Measurements from ENCODE around the gene MUC5B.
"Not testable (repeated sequence)": the region's sequence is repeated elsewhere in the genome, so short reads cannot be mapped to it uniquely, and the experiment has no call there.

Gene MUC5B

DNA sequence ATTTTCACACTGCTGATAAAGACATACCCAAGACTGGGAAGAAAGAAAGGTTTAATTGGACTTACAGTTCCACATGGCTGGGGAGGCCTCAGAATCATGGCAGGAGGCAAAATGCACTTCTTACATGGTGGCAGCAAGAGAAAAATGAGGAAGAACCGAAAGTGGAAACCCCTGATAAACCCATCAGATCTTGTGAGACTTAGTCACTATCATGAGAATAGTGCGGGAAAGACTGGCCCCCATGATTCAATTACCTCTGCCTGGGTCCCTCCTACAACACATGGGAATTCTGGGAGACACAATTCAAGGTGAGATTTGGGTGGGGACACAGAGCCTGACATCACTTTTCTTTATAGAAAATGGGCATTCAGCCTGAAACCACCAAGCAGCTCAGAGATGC, 44.1 kb downstream of the MUC5B start:
- DNase-seq (ENCODE audit: low read depth) = not testable (repeated sequence)

DNA sequence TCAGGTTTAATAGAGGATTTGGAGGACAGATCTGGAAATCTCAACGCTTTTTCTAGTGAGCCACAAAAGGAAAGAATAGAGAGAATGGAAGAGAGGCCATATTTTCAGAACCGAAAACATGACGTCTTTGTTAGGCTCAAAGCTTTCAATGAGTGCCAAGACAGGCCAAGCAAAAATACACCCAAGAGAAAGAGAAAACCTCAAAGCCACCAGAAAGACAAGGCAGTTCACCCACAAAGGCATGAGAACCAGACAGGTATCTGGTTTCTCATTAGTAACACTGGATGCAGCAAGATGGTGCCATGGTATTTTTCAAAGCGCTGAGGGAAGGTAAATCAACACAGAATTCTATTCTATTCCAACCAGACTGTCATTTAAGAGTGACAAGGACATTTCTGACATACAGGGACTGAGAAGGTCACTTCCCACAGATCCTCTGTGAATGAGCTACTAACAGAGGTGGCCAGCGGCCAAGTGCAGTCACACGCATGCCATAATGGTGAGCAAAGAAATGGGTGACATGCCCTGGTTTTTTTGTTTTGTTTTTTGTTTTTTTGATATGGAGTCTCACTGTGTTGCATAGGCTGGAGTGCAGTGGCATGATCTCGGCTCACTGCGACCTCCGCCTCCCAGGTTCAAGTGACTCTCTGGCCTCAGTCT, 44.7 kb downstream of the MUC5B start:
- no peak for DNase-seq (ENCODE audit: low read depth)

DNA sequence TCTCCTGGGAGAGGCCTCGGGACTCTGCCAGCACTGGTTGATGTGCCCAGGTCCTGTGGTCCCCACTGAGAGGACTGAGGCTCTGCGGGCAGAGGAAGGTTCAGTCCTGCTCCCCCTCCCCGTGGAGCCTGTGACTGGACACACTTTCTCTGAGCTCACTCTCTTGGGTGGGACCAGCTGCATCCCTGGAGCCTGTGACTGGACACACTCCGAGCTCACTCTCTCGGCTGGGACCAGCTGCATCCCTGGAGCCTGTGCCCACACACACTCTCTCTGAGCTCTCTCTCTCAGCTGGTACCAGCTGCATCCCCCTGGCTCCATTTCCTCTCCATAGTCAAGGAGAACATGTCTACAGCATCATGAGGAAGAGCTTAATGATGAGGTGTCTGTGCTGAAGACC, 47.1 kb downstream of the MUC5B start:
- no peak for DNase-seq (ENCODE audit: low read depth)

DNA sequence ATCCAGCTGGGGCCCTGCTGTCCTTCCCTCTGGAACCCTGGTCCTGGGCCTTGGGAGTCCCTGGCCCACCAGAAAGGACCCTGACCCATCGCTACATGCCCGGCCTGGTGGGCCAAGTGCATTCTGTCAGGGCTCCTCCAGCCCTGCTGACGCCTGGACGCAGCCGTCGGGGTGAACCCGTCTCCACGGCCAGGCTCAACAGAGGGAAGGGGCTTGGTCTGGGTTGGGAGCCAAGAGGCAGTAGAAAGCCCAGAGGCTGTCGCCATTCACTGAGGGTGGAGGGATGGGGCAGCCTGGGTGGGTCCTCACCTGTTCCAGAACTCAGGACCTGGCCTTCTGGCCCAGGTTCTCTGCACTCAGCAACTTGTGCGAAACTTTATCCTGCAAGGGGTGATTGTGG, 47.6 kb downstream of the MUC5B start:
- no peak for DNase-seq (ENCODE audit: low read depth)

DNA sequence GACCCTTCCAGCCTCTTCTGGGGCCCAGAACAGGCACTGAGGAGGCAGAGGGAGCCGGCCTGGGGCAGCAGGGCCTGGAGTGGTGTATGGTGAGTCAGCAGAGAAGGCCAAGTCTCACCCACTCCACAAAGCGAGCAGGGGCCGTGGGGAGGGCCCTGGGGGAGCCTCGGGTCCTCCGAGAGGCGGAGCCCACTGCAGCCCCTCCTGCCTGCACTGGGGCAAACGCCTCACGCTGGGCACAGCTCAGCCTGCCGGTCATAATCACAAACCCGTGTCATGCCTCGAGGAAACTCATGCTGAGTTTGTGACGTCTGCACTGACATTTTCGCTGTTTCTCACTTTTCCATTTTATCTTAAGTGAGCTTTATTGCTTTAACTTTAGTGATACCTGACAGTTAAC, 48.1 kb downstream of the MUC5B start:
- no peak for DNase-seq (ENCODE audit: low read depth)

DNA sequence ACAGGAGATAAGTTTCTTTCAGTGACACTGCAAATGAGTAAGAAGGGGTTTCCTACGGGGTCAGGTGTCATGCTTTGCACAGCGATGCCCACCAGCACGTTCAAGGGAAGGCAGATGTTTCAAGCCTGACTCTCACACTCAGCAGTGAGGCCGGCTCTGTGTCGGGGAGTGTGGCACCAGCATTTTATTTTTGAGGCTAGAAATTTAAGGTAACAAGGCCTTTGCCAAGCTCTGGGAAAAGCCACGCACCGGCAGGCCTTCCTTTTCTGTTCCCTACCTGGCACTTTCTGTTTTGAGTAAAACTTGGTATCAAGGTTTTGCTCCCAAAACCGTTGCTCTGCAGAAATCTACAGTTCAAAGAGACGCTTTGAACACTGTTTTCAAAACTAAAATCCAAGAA, 48.5 kb downstream of the MUC5B start:
- no peak for DNase-seq (ENCODE audit: low read depth)

DNA sequence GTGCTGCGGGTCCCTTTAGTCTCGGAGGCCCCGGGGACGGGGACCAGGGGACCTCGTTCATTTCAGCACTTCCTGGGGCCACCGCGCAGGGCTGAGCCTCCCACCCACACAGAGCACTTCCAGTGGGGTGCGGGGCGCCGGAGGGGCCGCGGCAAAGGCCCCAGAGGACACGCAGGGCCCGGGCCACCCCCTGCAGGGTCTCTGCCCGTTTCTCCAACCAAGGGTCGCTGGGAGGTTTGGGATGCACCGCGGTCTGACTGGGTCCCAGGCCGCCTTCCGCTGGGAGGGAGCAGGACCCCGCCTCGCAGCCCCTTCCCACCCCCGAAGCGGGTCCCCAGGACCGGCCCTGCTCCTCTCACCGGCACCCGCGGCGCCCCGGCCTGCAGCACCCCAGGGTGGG, 49.1 kb downstream of the MUC5B start:
- DNase-seq (ENCODE audit: low read depth) = no peak

DNA sequence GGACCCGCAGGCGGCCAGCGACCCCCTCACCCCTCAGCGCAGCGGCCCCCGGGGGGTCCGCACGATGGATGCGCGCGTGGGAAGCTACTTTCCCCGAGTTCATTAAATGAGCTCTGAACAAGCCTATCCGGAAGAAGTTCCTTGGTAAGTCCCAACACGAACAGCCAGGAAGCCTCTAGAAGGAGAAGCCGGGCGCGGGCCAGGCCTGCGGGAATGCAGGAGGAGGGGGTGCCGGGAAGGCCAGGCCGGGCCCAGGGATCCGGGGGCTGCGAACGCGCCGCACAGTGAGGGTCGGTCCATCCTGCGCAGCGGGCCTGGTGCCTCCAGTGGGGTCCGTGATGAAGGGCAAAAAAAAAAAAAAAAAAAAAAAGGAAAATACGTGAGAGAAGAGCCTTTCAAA, 49.7 kb downstream of the MUC5B start:
- DNase-seq (ENCODE audit: low read depth) = no peak

DNA sequence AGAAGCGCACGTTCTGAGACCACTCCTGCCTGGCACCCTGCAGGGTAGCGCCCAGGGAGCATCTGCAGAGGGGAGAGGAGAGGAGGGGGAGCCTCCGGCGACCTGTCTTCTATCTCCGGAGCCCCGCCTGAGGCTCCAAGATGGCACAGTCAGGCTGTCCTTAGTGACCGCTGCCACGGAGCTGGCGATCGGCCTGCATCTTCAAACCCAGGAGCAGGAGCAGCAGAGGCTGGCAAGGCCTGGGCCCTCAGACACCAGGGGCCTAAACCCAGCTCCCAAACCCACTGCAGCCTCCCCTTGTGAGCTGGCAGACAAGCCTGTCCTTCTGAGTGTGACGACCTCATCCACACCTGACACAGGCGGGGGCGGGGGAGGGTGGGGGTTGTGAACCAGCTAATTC, 51.6 kb downstream of the MUC5B start:
- DNase-seq (ENCODE audit: low read depth) = no peak

DNA sequence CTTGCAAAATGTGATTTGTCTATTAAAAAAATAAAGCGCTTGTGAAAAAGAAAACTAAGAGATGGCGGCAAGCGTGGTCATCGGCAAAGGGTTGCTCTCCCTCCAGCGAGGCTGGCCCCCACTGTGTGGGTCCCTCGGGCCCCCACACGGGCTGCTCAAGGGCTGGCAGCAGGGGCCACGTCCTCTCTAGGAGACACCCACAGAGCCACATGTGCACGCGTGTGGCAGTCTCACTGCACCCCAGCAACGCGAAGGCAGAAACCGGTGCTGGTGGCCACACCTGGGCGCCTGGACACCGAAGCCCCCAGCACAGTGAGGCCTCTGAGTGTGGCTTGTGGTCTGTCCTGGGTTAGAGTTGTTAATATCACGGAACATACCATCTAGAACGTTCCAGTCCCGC, 52.2 kb downstream of the MUC5B start:
- DNase-seq (ENCODE audit: low read depth) = no peak

DNA sequence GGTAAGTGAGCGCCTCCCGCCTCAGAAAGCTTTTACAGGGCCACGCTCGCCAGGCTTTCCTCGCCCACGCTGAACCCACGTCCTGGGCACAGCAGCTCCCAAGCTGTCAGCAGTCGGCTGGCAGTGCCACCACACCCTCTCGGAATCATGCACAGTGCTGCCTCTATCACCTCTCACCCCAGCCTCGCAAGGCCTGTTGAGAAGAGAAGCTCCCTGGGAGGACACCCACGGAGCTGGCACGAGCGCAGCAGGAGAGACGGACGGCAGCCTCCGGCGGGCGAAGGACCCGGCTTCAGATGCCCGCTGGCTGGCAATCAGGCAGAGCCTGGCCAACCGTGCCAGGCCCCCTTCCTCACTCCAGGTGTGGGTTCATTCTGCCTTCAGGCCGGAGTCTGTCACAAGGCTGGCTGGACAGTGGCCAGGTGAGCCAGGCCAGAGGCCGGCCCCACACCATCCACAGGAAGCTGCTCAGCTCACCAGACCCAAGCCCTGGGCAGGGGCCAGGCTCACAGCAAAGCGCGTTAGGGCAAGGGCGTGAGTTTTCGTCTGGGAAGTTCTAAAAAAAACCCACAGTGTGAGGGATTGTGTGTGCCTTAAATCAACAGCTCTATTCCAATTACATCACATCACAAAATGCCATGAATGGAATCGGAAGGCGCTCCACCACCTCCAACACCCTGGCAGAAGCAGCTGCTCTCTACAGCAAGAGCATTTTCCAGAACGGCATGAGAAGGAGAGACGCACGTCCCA, 53.4 kb downstream of the MUC5B start:
- DNase-seq (ENCODE audit: low read depth) = no peak

DNA sequence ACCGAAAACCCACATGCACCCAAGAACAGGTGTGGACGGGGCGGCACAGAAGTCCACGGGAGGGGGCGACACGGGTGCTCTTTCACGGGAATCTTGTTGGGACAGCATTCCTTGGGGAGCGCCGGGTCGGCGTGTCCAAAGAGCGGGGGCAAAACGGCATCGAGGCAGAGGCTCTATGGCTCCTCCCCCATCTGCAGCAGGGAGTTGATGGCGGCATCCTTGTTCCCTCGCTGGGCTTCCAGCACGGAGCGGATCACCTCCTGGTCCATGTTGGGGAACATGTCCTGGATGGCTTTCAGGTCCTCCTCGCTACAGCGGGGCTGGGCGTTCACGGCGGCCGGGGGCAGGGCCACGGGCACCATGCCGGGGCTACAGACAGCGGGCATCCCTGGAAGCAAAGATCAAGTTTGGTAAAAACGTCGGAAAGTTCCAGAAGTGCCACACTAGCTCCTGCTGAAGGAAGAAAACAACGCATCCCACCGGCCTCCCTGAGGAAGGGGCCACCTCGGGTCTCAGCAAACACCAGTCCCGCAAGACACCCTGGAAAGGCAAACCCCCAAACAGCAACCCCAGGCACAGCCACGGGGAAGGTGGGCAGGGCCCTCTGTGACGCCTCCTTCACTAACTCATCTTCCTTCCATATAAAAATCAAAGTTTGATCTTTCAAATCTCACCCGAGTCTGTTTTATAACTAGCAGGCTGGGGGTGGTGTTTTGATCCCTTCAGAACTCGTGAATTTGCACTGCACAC, 54.2 kb downstream of the MUC5B start:
- DNase-seq (ENCODE audit: low read depth) = no peak

DNA sequence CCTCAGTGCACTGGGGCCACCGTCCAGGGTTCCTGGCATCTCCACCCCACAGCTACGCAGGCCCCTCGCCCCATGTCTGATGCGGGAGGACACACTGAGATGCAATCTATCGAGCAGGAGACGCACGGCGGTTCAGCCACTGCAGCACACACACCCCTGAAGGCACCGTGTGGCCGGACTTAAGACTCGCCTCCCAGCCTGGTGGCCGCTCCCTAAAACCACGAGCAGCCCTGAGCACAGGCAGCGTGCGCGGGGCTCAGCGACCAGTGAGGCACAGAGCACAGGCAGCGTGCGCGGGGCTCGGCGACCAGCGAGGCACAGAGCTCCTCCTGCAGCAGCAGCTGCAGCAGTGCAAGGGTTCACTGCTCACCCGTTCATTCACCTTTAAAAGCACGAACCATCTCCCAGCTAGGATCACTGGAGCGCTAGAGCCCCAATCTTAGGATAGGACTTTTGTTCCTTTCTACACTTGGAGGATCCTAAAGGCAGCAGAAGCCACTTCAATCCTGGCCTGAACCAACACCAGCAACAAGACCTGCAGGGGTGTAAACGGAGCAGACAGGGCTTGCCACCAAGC, 55.2 kb downstream of the MUC5B start:
- no peak for DNase-seq (ENCODE audit: low read depth)

DNA sequence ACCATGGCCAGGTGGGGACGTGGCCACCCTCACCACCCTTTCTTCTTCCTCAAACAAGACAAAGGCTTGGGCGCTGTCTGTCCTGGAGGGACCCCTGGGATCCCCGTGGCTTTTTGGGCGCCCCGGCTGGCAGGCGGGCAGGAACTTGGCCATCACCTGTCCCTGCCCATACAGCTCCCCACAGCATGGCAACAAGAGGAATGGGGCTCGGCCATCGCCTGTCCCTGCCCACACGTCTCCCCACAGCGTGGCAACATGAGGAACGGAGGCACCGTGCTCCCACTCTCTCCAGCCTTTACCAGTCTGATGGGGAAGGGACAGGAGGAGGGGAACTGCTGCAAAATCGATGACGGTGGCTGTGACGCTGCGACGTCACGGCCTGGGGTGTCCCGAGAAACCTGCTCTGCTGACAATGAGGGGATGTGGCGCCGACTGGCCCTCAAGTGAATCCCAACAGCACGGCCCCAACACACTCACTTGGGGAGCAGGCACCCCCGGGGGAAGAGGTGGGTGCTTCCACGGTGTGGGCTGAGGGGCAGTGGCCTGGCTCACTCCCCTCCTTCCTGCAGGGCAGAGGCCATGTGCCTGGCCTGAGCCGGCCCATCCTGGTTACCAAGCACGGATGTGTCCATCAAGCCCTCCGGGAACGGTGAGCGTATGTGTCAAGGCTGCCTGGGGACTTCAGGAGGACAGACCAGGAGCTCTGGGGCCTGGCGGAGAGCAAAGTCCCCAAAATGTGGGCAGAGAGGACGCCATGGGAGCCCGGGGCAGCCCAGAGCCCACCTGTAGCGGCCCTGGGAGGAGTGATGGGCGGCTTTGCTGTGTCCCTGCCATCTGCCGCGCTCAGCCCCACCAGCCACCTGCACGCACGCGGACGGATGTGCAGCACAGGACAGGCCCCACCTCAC, 56.2 kb downstream of the MUC5B start:
- DNase-seq (ENCODE audit: low read depth) = no peak

DNA sequence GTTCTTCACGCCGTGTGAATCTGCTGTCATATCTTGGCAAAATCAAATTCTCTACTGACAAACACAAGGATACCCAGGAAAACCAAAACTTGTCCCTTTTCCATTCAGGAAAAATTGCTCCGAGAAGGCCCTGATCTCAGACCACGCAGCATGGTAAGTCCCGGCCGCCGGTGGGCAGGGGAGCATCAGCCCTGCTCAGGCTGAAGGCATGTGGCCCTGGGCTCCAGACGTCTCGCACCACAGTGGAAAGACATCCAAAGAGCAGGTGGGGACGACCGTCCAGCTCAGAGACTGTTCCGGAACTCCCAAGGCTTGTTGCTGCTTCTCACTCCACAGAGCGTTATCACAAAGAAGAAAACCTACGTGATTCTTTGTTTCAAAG, 56.8 kb downstream of the MUC5B start:
- DNase-seq (ENCODE audit: low read depth) = no peak

DNA sequence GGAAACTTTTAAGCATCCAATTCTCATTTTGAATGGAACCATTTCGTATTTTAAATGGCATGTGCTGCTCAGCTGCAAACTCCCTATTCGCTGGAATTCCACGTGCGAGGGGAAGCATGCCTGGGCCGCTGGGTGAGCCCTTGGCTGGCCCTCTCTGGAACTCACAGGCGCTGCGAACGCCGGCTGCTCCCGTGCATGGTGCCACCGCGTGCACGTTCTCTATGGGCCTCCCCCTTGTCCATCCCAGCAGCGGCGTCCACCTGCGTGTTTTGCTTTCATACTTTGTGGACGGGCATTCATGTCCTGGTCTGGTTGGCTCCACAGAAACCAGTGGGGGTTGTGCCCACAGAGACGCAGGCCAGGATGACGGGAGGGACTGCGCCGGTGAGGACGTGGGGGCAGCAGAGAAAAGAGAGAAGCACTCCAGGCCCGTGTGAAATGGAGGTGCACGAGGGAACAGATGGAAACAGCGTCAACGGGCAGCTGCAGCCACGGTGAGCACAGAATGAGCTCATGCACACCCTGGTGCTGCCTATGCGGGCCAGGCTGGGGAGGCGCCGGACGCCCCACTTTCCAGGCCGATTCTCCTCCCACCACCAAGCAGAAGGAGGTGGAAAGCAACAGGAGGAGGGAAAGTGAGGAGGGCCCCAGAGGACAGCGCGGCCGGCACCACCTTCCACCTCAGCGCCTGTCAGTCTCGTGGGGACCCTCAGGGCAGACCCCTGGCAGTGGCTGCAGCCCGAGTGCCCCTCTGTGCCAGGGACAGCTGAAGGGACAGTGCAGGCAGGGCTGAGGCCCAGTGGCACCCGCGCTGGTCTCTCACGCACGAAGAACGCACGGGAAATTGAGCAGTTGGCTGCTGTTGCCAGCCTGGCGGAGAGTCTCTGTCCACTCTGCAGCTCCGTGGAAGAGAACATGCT, 57.5 kb downstream of the MUC5B start:
- DNase-seq (ENCODE audit: low read depth) = no peak

DNA sequence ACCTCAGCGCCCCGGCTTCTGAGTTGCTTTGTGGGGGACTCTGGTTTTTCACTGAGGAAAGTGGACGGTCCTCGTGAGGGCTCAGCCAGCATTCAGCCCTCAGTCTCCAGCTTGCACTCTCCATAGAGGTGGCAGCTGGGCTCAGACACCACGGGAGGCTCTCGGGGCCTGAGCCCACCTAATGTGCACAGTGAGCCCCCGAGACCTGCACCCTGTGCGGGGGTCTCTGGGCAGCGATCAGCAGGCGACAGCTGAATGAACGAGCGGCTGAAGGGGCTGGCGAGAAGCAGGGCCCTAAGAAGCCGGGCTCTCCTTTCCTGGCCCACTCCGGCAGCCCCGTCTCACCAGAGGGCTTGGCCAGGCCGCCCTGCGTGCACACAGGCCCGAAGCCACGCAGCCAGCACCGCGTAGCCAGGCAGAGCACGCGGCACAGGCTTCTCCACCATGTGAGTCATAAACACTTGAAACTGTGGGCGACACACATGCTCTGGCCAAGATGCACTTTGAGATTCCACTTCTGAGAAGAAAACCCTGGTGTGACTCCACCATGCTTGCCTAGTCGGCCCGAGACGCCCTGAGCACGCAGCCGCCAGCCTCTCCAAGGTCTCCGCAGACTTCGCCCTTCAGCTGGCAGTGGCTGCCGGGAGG, 58.6 kb downstream of the MUC5B start:
- no peak for DNase-seq (ENCODE audit: low read depth)

DNA sequence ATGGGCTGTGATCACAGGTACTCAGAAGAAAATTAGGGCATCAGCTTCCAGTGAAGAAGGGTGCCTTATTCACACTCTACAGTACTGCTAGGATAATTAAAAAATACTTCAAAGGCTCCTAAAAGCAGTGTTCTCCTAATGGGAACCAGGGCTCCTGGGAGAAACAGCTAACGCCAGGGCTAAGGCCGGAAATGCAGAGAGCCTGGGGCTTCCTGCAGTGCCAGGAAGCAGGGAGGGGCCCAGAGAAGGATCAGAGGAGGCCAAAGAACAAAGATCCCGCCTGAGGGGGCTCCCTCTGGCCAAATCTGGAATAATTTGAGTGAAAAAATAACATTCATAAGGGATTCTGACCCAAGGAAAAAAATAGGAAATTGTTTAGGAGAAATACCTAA, 59.1 kb downstream of the MUC5B start:
- DNase-seq (ENCODE audit: low read depth) = no peak

DNA sequence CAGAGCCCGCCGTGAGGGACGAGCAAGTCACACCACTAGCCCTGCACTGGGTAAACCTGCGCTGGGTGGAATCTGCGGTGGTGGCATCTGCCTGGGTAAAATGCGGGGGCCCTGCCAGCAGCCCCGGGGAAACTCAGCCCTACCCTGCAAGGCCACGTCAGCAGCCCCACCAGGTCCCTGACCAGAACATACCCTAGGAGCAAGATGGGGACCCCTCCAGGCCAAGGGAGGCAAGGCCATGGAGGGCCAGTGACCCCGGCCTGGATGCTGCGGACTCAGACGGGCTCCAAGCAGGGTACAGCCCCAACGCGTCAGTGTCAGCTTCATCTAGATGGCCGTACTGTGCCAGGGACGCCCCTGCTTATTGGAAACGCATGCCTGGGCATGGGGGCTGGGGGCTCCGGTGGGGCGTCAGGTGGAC, 60.2 kb downstream of the MUC5B start:
- no peak for DNase-seq (ENCODE audit: low read depth)

DNA sequence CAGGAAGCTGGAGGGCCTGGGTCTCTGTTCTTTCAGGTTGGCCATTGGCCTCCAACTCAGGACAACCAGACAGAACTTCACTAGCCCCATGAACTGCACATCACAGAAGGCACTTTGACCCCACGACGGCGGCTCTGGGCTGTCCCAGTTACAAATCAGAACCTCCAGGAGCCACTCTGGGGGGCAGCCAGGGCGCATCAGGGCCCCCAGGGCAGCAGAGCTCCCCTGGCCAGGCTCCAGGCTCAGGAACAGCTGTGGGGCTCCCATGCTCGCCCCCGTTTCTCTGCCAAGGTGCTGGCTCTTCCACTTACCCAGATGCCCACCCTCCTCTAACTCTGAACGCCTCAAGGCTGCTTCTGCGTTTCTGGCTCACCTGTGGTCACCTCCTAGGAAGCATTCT, 61.0 kb downstream of the MUC5B start:
- no peak for DNase-seq (ENCODE audit: low read depth)
